Nucleus accumbens (tissue), 56 donors: ENCODE measurements around the gene ECM2.

Experiments
- DNase-seq, 56 donors: peaks; one replicate each; lab custom pipeline; 2025; lab: John Stamatoyannopoulos, UW

ECM2 gene

DNA sequence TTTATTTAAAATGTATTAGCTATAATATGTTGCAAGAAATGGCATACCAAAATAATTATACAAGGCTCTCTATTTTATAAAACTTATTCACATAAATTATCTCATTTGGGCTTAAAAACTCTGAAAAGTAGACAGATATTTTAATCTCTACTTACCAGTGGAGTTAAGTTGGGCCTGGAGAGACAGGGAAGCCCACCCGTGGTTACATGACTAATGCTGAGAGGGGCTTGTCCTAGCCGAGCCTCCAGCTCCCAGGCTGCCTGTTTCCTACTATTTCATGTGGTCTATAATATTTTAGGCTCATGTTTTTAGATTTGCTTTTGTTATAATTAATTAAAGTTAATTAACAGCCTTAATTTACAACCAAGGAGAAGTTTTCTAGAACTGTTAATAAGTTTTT lies 32.6 kb downstream of the ECM2 start:
- DNase-seq = no peak

- DNase-seq = no peak
Observed at GRCh38 chr9:92501671-92502393, 34.0 kb downstream of the ECM2 start.

DNA sequence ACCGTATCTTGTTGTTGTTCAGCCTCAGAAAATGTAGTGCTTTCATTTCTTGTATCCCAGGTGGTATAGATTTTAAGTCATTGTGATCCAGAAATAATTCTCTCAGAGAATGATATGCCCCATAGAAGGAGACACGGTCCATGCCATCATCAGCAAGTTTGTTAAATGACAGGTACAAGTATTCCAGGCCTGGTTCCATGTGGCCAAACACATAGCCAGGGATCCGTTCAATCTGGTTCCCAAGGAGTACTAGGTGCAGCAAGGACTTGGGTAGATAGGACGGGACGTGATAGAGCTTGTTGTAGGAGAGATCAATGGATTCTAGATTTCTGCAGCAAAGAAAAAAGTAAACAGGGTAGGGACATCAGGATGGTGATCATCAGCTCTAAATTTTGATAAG lies 35.1 kb downstream of the ECM2 start:
- DNase-seq = no peak

GRCh38 chr9:92499701-92500100 lies 36.1 kb downstream of the ECM2 start:
- no peak for DNase-seq

DNA sequence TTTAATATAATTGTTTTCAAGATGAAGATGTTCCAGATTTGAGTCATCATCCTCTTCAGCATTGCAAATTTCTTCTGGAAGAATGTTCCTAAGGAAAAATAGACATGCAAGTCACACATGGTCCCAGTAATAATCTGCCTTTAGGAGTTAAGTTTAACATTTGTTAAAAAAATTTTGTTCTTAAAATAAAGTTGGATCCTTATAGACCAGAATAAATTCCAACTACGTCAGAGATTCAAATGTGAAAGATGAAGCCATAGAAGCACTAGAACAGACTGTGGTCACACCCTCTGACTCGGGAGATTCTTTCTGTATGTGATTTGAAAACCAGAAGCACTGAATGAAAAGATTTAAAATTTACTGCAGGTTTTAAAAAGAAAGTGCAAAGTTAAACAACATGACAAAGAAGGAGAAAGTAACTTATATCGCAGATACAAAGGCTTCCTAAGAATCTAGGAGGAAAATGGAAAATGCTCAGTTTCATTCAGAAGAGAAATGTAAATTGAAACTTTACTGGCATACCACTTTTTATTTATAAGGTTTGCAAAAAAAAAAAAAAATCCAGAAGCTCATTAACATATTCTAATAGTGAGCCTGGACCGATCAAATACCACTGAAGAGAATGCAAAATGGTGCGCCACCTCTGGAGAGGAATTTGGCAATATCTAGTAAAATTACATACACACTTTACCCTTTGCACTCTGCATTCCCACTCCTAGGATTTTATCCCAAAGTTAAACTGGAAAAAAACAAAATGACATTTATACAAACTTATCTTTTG lies 39.2 kb downstream of the ECM2 start:
- DNase-seq = no peak

- no peak for DNase-seq
Observed at GRCh38 chr9:92494856-92495255, 40.9 kb downstream of the ECM2 start.

DNA sequence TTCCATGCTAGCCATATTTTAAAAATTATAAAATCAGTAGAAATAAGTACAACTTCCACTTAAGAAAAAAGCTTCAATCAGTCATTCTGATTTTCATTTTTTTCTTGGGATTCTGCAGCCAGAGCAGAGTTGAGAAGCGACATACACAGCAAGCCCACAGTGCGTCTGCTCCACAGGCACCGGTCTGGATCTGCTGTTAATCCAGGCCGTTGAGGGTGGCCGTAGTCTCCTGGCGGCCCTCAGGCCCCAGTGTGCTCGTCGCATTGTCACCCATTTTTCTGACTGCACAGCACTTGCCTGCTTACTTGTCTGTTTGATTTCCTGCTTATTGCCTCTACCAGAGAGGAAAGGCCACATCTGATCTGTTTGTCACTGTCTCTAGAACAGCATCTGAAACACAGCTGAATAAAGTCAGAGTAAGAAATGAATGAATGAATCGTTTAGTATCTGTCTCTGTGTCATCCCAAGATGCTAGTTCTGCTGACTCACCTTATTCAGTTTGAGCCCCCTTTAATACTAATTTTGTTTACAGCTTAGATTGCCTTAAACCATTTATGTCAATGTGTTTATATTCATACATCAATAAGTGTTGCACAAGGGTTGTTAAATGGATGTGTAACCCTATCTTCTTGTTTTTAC lies 41.9 kb downstream of the ECM2 start:
- no peak for DNase-seq

DNA sequence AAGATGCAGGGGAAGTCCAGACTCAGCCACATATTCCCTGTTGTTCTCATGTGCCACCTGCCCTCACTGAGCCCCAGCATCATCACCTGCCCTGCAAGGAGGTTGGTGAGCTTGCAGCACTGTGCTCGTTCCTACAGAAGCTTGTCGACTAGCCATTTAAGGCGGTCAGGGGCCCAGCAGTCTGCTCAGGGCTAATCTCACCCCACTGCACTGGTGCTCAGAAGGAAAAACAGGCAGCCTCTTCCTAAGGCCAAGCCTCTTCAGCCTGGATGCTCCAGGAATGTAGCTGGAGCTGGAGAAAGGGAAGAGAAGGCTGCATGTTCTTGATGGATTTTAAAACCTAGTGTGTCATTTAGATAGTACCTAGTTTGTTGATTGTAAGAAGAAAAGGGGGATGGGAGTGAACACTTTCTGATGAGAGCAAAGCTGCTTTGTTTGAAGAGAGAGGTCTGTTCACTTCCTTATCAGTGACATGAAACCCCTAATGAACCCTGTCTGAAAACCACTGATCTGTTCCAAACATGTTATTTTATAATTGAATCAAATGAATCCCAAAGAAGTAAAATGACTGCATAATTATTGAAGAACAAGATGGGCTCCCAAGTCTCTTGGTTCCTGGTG lies 42.9 kb downstream of the ECM2 start:
- no peak for DNase-seq

DNA sequence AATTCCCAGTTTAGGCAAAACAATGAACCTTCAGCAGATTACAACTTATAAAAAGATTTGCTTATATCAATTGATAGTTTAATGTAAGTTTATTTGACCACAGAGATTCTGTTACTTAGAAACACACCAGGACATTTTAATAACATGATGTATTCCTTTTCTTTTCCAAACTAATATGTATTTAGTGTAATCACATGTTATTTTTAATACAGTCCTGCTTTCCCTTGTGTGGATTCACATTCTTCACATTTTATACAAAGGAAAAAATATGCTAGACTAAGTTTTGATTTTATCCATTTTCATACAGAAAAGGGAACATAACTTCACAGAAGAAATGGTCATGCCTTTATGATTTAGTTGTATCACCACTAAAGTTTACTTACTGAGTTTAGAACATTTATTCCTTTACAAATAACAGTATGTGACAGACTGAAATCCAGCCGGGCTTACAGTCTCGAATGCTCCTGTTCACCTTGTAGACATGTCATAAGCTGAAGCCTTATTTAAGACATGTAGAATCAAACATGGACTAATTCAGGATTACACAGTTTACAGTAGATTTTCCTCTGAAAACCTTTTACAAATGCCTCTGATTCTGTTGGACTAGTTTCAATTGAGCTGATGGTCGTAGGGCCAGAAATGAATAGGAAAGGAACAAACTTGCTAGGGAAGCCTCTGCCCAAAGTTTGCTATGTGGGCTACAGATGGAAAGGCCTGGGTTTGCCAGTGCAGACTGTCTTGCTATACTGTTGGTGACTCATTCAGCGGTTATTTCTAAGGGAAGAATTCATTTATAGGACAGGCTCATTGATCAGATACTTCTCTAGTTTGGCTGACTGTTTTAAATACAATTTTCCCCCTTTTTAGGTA lies 46.9 kb downstream of the ECM2 start:
- DNase-seq = no peak

- DNase-seq = no peak
Observed at GRCh38 chr9:92486371-92486770, 49.4 kb downstream of the ECM2 start.

- no peak for DNase-seq
Observed at GRCh38 chr9:92484563-92484962, 51.2 kb downstream of the ECM2 start.

DNA sequence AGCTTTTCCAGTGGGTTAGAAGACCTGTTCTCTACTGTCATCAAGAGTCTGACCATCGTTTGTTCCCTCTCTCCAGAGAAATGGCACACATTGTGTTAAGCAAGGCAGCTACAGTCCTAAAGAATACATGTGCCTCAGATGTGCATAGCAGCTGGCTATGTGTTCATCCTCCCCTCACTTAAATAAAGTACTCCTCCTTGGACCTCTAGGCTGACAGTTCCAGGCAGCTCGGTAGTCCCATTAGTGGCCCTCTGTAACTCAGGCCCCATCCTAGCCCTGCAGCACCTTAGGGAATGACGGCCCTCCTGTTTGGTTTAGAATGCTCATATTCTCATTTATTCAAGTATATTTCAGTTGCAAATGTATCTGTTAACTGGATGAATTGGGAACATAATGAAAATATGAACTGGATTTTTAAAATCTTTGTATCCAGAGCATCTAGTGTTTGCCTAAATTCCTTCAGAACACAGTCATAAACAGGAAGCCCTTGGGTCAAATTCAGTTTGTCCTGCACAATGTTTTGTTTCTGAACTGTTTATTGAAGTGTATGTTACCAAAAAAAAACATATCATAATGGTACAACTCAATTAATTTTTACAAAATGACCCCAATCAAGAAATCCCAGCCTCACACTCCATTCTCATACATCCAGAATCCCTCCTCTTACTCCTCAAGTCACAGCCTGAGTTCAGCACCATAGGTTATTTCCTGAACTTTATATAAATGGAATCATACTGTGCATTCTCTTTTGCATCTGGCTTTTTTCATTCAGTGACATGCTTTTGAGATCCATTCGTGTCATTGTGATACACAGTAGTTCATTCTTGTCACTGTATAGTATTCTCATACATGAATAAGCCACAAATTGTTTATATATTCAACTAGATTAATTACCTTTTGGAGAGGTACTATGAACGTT lies 51.9 kb downstream of the ECM2 start:
- DNase-seq = no peak

GRCh38 chr9:92482805-92483204 lies 53.0 kb downstream of the ECM2 start:
- no peak for DNase-seq

- no peak for DNase-seq
Observed at GRCh38 chr9:92482329-92482728, 53.5 kb downstream of the ECM2 start, which contains the start of gene ASPN. Gene ASPN (minus strand): TSS chr9:92482506.

DNA sequence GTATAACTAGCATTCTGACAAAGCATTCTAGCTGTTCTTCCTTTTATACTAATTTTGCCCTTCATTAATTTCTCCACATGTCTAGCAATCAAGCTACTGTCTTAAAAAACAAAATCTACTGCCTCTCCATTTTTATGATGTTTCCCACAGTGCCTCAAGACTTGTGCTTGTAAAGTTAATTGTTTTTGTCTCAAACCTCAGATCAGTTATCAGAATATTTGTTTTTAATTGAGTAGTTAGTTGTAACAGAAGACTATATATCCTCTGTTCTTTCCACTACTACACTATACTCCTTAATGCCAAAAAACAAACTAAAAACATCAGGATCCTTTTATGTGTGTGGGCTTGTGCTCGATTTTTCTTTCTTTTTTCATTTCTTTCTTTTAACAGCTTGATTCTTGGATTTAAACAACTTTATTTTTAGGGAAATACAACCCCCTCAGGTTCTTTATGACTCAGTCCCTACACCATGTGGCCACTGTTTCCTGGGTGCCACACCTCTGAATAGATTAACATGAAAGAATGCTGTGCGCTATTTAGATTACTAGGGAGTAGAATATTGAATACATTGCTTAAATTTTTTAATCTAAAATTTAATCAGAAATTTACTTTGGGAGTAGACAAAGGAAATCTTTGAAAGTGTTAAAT lies 54.7 kb downstream of the ECM2 start:
- peak in 17 of 56 donors; percentile 6 to 56 (median 15) for DNase-seq

- DNase-seq = no peak
Observed at GRCh38 chr9:92480291-92480771, 55.5 kb downstream of the ECM2 start.

DNA sequence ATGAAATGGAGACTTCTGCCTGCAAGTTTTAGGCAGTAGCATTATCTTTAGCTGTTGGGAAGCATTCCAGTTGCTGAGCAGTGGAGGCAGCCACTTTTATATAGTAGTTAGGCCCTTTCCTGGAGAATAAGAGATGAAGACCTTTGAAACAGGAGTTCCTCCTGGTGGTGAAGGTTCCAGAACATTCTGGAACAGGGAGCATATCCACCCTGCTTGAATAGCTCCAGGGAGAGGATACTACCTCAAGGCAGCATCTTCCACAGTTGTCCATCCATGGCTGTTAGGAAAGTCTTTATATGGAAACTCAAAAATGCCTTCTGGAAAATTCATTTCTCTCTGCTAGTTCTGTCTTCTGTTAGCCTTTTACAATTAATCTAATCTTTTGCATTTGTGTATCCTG lies 56.4 kb downstream of the ECM2 start:
- no peak for DNase-seq

DNA sequence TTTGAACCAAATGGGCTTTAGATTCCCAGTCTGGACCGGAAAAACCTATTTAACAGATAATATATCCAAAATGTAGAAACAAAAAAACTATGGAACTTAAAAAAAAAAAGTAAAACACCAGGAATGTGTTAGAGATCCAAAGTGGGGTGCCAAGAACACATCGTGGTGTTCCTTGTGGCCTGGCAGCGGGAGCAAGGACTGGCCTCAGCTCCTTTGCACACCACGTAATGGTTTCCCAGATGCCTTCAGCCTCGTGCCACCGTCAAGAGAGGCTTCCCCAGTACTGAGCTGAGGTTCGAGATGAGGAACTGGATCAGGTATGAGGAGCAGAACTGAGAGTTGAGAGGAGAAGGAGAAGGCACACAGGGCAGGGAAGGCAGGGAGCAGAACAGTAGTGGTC lies 57.0 kb downstream of the ECM2 start:
- no peak for DNase-seq
